GM18873 (cell line): Measurements from ENCODE around the gene FIGNL2.
"Not testable (repeated sequence)": the region's sequence is repeated elsewhere in the genome, so short reads cannot be mapped to it uniquely, and the experiment has no call there.

ENCODE experiments used
- ATAC-seq: cut with Tn5 transposase; IDR thresholded peaks from one replicate; pipeline ENCODE4 v1.9.1; 2021; ENCODE audit warnings: mild to moderate bottlenecking, moderate library complexity, moderate number of reproducible peaks; ENCODE audit not compliant: unreplicated experiment, low FRiP score

The FIGNL2 gene

DNA sequence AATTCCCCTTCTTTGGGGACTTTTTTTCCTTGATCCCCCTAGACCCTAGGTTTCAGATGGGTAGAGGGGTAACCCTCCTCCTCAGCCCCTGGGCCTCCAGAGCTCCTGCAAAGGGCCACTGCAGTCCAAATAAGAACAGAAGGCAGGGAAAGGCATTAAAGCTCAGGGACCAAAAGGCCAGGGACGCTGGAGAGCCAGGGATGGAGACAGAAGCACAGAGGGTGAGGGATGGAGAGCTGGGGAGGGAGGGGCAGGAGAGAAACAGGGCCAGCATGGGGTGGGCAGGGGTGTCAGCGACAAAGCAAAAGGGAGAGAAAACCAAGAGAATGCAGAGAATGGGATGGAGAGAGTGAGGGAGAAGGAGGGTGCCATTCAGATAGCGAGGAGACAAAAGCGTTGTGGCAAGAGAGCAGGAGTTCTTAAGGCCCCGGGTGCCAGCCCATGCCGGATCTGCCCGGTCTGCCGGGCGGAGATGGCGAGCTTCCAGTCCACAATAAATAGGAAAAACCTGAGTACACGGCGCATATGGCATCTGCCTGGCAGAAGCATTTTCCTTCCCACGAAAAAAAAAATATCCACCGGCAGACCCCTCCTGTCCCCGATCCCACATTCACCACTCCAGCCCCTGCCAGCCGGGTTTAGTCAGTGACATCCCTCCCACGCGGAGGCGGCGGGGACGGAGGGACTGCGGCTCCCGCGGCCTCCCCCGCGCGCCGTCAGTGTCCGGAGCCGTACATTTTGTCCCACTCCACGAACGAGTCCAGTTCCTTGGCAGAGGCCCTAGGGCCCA is 28.6 kb downstream of the FIGNL2 start:
- no peak for ATAC-seq

DNA sequence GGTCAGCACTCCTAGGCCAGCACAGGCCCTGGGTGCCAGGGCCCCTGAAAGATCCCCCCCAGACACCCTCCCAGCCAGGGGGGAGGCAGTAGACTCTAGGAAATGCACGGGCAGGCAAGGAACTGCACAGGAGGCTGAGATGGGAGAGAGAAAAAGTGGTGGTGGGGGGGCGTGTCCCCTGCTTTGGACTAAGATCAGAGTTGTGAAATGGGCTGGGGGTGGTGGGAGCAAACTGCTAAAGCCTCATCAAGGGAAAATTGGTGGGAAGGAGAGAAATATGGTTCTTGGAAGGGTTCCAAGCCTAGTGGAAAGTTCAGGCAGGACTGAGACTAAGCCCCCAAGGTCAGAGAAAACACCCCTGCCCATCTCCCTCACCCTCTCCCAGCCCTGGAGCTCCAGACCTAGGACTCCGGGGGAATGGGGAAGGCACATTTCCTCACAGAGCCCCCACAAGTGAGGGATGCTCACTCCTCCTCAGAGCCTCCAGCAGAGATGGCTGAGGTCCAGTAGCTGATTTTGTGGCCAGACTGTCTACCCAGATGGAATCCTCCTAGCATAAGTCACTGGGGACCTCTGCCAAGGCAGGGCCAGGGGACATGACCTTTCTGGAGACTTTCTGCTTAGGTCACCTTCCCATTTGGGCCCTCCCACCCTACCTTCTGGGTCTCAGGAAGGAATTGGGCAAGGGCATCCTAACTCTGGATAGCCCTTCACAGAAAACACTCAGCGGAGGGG is 29.8 kb downstream of the FIGNL2 start:
- ATAC-seq, result no peak

DNA sequence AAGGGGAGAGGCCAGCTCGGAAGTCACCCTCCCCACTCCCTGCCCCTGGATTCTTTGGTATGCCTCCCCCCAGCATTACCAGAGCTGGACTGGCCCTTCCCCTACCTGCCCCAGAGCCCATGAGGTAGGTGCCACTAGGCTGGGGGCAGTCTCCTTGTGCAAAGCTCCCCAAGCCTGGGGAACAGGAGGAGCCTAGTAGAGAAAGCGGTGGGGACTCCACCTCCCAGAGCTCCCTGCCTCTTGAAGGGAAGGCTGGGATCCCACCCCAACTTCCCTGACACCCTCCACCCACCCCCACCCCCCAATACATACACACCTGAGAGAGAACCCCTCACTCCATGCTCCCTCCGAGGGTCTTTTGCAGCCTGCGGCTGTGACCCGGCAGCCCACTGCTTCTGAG is 30.4 kb downstream of the FIGNL2 start:
- no peak for ATAC-seq

DNA sequence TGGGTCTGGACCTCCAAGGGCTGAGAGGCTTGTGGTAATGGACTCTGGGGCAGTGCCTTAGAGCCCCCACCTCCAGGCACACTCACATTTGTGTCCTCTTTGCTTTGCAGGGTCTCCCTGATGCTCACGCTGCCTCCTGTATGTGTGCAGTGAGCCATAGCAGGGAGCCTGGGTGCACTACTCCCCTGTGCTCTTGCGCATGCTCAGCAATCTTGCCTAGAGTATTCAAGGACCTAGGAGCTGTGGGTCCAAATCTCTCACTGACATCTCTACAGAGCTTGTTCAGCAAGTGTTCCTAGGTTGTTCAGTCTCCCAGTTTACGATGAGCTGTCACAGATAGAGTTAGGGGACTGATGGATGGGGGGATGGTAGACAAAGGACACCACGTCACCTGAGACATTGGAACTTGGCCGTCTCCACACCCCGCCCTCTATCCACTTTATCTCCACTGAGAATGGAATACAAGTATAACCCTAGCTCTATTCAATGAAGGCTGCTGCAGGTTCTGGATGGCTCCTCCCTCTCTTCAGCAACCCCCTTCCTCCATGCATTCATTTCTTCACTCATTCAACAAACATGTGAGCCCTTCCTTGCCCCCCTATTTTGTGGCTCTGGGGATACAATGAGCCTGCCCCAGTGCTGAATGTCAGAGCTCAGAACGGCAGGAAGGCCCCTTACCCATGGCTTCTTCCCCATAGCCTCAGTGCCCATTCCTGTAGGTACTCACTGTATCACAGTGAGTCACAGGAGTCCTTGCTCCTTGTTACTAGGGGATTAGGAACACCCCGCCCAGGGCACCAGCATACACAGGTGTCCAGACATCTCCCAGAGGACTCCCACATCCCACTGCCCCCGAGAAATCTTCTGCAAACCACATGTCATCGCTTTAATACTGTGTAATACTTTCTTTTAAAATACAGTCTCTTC is 31.2 kb downstream of the FIGNL2 start:
- ATAC-seq, result no peak

DNA sequence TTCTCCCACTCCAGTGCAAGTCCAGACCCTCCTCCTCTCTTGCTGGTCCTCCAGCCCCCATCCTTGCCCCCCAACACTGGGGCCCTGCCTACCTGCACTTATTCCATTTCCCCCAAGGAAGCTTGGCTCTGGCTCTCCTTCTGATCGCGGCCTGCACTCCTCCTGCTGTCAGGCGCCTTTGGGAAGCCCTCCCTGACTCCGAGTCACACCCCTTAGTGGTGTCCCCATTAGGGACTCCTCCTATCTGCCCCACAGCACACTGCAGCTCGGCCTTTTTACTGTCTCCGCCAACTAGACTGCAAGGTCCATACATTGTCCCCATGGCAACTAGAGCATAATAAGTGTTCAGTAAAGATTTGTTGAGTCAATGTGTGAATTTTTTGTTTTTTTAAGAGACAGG is 32.9 kb downstream of the FIGNL2 start:
- no peak for ATAC-seq

DNA sequence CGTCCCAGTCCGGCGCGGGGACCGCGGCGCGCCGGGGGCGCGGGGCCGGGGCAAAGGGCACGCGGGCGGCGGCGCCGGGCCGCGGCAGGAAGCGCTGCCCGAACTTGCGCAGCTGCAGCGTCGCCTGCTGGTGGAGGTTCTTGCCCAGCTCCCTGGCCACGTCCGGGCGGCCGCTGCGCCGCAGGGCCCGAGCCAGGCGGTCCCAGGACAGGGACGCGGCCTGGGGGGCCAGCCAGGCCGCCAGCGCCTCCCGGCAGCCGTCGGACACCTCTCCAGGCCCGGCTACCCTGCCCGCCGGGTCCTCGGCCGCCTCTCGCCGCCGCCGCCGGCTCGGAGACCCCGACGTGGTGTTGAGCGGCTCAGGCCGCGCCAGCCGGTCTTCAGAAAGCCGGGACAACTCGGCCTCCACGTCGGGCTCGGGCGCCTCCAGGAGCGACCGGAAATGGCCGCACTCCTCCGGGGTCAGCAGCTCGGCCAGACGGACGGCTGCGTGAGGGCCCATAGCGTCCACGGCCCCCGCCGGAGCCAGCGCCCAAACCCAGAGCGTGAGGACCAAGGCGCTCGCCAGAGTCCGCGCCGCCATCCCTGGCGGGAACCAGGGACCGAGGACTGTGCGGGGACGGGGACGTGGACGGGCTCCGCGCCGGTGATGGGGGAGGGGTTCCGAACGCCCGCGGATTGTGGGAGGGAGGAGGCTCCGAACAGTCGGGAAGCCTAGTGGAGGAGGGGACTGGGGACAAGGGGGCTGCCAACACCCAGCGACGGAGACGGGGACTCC is 34.0 kb downstream of the FIGNL2 start:
- ATAC-seq, result no peak

DNA sequence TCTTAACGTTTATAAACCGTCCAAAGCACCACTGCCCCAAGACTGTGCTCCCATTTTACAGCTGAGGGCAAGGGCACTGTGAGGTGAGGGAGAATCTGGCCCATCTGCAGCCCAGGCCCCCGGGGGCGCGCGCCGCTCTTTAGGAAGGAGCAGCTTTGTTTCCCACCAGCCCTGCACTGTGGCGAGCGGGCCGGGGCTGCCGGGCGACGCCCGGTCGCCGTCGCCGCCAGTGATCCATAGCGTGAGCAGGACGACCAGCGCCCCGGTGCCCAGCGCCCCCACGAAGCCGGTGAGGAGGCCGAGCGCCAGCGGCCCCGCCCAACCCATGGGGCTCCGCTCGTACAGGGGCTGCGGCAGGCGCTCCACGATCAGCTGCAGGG is 34.6 kb downstream of the FIGNL2 start:
- ATAC-seq, result no peak

DNA sequence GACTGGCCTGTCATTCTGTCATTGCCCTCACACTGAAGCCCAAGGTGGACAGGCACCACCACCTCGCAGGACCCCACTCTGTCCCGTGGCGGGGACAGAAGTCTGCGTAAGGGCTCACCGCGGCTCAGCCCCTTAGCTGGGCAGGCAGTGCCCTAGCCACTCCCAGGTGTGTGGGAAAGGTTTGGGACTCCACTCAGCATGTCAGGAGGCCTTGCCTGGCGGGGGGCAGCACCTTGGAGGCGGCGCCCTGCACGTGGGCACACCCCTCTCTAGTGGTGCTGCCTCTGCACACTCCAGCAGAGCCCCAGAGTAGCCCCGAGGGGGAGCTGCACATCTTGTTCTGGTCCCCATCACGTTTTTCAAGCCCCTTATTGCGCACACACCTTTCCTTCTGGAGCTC is 35.6 kb downstream of the FIGNL2 start:
- ATAC-seq, result no peak

DNA sequence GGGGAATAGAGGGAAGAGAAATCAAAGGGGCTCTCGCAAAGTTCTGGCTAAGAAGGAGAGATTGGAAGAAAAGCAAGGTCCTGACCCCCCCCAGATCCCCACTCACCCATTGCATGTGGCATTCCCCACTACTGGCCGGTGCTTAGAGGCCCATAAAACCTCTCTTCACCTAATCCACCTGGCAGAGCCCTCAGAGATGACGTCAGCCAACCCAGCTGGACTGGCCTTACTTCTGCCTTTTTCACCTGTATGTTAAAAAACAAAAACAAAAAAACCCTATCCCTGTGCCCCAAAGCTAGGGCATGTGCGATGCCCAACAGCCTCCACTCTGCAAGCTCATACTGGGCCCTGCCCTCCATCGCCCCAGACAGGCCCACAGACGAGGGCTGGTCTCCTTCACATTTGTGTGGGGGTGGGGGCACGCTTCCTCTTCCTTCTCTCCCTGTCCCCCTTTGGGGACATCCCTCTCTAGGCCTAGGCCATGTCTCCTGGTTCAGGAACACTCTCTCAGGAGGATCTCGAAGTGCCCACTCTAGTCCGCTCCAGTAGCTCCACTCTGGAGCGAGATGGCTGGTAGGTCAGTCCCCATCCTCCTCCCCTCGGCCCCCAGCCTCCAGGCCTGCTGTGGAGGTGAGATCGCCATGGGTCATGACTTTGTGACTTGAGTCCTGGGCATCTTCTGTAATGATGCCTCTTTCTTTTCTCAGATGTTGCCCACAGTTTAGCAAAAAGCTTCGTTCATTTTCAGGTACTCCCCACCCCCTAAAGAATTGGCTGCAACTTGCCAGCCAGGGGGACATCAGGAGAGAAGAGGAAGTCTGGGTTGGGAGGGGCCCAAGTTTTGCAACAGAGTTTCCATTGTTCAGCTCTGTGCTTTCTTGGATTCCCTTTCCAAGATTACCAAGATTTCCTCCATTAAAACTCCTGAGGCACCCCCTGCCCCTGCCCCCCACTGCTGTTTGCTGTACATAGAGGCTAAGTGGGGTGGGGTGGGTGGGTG is 37.0 kb downstream of the FIGNL2 start:
- no peak for ATAC-seq

DNA sequence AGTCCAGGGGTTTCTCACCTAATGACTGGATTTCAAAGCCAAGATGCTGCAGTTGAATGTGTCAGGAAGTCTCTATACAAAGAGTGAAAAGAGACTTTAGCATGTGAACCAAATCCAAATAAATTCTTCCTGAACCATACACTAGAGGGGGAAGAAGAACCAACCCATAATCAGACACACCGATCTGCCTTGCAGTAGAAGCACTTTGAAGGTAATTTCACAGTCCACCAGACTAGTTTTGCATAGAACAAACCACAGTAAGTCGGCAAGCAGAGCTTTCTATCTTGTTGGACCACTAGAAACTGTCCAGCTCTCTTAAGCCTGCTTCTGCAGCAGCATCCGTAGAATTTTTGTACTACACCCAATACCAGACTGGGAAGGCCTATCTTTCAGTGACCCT is 39.3 kb downstream of the FIGNL2 start:
- no peak for ATAC-seq

DNA sequence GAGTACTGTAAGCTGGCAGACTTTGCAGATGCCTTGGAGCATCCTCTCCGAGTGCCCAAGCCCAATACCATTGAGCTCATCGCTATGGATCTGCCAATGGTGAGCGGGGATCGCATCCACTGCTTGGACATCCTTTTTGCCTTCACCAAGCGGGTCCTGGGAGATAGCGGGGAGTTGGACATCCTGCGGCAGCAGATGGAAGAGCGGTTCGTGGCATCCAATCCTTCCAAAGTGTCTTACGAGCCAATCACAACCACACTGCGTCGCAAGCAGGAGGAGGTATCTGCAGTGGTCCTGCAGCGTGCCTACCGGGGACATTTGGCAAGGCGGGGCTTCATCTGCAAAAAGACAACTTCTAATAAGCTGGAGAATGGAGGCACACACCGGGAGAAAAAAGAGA is 41.6 kb downstream of the FIGNL2 start:
- ATAC-seq, result no peak

DNA sequence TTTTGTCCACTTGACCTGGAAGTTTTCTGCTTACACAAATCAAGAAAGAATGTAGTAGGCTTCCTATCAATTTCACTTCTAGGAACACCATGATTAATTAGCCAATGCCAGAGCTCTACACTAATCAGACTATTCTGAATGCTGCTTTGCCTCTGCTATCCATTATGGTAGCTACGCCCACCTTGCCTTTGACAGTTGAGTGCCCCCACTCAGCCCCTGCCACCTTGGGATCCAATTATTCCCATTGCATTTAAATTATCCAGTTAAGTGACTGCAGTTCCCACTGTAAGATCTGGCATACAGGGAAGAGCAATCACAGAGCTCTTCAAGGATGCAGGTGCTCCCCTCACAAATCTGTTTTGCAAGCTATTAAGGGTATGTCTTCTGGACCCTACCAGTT is 47.5 kb downstream of the FIGNL2 start:
- ATAC-seq, result no peak

DNA sequence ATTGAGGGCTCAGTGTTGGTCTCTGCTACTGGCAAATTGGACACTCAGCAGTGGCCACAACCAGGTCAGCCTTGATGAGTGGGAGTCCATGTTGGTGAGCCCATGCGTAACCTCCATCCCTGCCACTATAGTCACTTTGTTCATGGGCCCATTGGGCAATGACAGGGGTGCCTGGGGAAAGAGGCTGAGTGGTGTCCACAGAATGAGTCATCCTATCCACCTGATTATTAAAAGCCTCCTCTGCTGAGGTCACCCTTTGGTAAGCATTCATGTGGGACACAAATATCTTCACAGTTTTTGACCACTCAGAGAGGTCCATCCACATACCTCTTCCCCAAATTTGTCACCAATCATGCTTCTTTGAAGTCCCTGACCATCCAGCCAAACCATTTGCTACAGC is 50.0 kb downstream of the FIGNL2 start:
- ATAC-seq, result no peak

DNA sequence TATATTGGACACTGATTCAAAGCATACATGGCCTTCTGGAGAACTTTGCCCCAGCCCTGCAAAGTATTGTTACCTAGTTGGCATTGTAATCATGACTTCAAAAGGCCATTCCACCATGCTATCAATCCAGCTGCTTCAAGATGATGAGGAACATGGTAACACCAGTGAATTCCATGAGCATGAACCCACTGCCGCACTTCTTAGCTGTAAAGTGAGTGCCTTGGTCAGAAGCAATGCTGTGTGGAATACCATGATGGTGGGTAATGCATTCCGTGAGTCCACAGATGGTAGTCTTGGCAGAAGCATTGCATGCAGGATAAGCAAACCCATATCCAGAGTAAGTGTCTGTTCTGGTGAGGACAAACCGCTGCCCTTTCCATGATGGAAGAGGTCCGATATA is 50.5 kb downstream of the FIGNL2 start:
- ATAC-seq, result not testable (repeated sequence)

DNA sequence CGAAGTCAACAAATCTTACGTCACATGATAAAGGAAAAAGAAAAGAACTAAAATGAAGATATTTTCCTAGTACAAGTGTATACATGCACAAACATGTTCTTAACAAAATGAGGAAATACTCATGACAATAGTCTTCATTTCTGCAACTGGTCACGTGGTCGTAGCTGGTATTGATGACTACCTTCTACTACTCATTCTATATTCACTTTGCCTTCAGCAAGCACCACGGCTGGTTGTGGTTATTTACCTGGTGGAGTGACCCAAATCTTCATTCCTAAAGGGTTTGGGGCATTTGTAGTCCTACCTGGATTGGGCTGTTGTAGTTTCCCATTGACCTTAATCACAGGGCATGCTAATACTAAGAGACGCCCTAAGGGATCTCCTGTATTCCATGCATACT is 51.2 kb downstream of the FIGNL2 start:
- ATAC-seq, result no peak

DNA sequence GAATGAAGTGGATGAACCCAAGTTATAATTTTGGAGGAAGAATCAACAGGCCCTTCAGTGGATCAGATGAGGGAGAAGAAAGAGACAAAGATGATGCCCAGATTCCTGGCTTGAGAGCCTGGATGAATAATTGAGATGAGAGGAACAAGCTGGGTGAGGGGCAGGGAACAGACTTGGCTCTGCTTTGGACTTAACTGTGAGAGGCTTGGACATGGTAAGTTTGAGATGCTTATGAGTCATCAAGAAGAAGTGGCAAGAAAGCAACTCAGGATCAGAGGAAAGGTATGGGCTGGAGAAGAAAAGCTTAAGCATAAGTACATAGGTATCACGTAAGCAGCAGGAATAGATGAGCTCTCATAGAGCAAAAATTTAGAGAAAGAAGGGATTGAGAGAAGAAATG is 55.3 kb downstream of the FIGNL2 start:
- ATAC-seq, result no peak

DNA sequence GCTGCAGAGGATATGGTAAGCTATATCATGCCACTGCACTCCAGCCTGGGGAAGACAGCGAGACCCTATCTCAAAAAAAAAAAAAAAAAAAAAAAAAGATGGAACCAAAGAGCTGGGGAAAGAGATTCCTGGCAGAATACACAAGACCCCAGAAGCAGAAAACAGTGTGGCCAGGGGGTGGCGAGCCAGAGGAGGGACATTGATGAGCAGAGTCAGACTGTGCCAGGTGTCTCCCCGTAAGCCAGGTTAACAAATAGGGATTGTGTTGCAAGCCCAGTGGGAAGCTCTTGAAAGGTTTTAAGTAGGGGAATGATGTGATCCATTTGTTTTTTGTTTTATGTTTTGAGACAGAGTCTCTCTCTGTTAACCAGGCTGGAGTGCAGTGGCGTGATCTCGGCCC is 56.1 kb downstream of the FIGNL2 start:
- ATAC-seq, result no peak

DNA sequence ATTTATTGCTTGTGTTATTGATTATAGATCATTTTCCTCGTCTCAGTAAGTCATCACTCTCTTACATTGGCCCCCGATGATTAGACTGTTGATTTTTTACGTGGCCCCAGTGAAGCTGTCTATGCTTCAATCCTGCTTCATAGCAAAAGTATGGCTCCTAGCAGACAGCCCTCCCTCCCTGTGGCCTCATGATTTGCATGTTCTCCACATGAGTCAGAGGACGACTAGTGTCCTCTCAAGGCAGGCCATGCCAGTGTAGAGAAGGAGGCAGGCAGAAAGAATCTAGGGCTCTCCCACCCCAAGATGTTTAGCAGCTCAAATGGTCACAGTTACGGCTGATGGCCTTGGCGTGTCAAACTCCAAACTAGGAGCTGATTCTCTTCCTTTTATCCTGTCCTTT is 59.6 kb downstream of the FIGNL2 start:
- no peak for ATAC-seq

DNA sequence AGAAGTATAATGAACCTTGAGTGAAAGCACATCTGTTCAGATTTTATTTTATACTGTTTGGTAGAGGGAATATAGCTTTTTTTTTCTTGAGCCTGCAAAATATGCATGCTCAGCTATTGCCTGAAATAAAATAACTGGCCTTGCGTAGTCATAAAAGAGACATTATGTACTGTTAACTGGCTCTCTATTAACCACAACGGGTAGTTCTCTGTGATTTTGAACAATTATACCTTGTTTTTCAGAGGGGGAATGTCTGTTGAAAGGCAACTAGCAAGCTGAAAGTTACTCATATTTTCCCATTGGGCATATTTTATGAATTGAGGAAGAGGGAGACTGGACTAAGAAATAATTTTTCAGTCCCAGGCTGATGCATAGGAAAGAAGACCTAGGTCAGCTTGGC is 62.6 kb downstream of the FIGNL2 start:
- ATAC-seq, result no peak
